B cell (primary cell): ENCODE measurements around the gene CENPB.

ENCODE experiments used
- CTCF ChIP-seq: fragments of 200-600 bp; IDR thresholded peaks from one replicate; pipeline ENCODE4 v1.8.0; 2022; ENCODE audit warnings: antibody characterized with exemption, mild to moderate bottlenecking
- EZH2 ChIP-seq: IDR thresholded peaks from 2 replicates; pipeline ENCODE4 v1.6.1; 2012; ENCODE audit warnings: borderline replicate concordance, low read depth, mild to moderate bottlenecking, moderate library complexity, low read length; ENCODE audit not compliant: insufficient read depth, poor library complexity, severe bottlenecking

- TF ChIP-seq CTCF (no peak), EZH2 (no peak)
Measured at GRCh38 chr20:3767427-3768341, 18.9 kb downstream of the CENPB start, which contains the start of gene ADISSP.
